GM12874 (cell line): Measurements from ENCODE around the gene GLDN.
A peak's percentile ranks its signal among the peaks of the same experiment; 100 is the strongest.

Experiments
- CTCF ChIP-seq: IDR thresholded peaks from 2 replicates; pipeline ENCODE4 v1.5.1; 2011; ENCODE audit warnings: low read depth, mild to moderate bottlenecking, control low read depth, low read length, moderate library complexity; ENCODE audit not compliant: insufficient read depth

Gene GLDN

GRCh38 chr15:51390241-51390965, 48.9 kb downstream of the GLDN start:
- no peak for TF ChIP-seq CTCF

DNA sequence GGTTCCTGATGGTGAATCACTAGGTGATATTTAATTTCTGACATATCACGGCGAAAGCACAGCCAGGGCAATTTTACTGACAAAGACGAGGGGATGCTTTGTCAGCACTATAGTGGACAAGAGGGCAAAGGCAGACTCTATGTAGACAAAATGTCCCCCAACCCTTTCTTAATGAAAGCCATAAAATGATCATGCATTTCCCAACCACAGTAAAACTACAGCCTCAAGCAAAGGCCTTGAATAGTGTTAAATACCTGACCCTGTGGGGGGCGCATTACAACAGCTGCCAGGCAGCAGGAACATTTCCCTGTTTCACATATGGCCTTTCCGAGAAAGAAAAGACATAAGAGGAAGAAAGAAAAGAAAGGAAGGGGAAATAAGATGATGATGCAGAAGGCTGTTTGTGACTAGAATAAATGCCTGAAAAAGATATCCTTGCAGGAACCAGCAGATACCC, 49.5 kb downstream of the GLDN start:
- TF ChIP-seq CTCF = no peak

GRCh38 chr15:51396921-51397320, 55.5 kb downstream of the GLDN start:
- no peak for TF ChIP-seq CTCF

GRCh38 chr15:51398626-51399025, 57.2 kb downstream of the GLDN start:
- no peak for TF ChIP-seq CTCF

DNA sequence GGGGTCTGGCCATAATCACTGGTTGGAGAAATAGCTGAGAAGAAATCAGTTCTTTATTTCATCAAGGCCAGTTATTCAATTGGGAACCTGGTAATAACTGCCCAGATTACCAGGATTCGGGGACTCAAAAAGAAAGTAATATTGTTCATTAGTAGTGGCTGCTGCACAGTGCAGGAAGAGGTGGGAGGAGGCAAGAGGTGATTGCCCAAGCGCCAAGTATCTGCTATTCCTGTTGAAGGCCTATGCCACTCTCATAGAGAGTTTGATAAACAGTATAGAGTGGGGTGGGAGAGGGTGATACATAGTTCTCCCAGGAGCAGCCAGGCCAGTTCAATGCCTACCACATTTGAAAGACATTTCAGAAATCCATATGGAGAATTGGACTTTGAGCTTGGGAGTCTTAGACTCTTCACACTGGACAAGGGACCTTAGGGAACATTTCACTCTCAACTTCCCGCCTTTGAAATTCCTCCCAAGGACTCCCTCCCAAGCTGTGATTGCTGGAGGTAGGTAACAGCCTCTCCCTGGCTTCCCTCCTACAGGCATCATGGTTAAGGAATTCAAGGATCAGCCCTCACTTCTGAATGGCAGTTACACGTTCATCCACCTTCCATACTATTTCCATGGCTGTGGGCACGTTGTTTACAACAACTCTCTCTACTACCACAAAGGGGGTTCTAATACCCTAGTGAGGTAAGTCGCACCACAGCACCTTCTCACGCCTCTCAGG, 59.8 kb downstream of the GLDN start:
- no peak for TF ChIP-seq CTCF

DNA sequence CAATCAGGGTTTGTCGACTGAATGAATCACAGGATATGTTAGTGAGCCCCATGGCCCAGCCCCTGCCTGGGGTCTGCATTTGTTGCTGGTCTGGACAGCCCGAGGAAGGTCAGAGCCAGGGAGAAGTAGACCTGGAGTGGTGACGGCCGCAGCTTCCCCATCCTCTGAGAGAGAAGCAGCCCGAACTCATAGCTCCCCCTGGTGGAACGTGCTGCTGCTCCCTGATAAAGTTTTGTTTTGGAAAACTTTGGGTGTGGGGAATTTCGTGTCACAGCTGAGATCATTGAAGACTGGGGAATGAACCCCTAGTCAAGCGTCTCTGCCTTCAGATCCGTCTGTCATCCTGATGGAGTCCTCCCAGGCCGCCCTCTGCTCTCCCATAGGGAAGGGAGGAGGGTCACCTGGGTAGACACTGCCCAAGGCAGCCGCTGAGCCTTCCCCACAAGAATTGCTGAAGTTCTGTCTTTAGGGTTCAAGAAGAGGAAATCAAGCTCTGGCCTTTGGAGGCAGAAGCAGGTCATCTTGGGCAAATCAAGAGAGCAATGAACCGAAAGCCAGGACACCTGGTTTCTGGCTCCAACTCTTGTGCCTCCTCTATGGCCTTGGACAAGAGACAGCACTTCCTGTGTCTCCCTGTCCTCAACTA, 60.5 kb downstream of the GLDN start:
- TF ChIP-seq CTCF = peak; percentile 74

DNA sequence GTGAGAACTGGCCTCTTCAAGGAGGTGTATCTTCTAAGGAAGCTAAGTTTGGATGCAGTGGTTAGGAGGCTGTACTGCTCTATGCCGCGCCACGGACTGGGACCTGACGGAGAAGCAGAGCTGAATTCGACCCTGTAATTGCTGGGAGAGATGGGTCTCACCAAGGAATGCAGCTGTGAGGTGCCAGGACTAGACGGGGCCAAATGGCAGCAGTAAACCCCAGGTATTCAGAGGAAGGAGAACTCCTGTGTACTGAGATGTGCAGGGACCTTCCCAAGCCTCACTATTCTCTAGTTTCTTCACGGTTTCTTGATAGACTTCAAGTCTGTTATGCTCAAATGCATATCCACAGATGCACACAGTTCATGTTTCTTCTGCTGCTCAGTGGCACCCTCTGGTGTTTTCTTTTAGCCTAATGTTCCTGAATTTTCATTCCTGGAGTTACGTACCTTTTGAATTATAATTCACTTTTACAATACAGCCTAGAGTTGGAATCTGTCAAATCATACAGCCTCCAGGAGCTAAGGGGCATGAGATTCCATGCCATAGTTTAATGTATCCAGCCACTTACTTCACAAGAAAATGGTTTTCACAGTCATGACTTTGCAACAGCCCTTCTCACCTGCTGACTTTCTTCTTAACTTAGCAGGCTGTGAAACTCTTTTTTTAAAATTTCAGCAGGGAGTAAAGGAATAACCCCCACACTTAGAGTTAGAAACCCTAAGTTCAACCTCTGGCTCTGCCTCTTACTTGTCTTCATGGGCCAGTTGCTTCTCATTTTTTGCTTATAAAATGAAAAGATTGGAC, 61.8 kb downstream of the GLDN start:
- peak; percentile 42; the same call in 1 of the 2 replicates for TF ChIP-seq CTCF
